ENCODE results near the gene SLAMF9.
"Not testable (repeated sequence)": the region's sequence is repeated elsewhere in the genome, so short reads cannot be mapped to it uniquely, and the experiment has no call there.

SLAMF9 gene

DNA sequence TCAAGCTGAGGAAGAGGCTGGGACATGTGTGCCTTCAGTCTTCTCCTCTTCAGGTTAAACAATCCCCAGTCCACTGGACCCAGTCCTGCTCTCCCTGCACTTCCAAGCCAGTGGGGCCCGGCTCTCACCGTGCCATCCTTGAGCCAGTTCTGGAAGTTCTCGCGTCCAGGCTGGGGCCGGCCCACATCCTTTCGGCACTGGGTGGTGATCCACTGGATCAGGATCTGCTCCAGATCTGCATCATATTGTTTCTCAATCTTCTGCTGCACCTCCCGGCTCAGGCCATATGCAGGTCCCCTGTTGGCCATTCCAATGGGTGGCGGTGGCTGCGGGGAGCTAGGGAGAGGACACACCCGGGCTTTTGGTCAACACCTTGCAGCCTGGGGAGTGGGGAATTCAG, 33.8 kb downstream of the SLAMF9 start:
- no peak for DNase-seq

DNA sequence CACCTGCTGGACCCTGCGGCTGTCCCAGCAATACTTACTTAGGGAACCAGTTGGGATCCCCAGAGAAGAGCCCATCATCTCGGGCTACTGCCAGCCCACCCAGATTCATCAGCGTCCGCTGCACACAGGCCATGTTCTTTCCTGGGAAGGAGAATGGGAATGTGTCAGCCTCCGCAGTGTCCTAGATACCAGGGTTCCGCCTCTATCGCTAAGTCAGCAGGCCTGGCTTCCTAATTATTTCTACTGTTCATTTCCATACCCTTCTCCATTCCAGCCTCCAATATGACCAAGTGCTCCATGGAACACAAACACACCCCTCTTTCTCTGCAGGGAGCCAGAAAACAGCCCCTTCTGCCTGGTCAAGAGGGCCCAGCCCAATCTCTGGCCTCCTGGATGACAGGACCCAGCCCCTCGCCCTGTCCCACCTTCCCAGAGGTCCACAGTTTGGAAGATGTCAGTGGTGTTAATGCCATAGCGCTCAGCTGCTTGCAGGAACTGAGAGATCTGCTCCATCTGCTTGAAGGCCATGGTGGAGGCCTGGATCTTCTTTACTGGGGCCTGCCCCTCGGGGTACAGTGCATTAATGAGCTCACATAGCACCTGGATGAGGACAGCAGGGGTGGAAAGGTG, 34.7 kb downstream of the SLAMF9 start:
- no peak for DNase-seq

DNA sequence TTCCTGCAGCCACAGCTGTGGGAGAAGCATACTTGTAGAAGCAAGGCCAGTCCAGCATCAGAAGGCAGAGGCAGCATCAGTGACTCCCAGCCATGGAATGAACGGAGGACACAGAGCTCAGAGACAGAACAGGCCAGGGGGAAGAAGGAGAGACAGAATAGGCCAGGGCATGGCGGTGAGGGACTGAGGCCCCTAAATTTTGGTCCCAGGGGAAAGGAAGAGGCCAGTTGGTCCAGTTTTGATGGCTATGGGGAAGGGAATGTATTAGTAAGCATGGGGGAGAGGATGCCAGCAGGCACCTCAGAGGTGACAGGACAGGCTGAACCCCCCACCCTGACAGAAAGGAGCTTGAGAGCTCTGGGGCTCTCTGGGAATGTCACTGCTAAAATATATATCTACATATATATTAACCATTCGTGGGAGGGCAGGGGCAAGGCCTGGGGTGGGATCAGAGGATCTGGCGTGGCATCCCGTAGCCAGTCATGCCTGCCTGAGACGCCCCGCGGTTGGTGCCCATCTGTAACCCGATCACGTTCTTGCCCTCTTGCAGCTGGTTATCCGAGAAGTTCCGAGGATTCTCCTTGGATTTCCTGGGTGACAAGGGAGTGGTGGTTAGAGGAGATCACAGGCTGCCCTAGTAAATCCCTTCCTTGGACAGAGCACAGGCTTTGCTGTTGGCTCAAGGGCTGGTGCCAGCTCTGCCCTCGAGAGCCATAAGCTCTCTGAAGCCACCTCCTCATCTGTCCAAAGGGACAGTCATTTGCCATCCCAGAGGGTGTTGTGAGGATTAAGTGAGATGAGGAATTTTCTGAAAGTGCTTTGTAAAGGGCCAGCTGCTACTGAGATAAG, 35.5 kb downstream of the SLAMF9 start:
- DNase-seq: no peak

DNA sequence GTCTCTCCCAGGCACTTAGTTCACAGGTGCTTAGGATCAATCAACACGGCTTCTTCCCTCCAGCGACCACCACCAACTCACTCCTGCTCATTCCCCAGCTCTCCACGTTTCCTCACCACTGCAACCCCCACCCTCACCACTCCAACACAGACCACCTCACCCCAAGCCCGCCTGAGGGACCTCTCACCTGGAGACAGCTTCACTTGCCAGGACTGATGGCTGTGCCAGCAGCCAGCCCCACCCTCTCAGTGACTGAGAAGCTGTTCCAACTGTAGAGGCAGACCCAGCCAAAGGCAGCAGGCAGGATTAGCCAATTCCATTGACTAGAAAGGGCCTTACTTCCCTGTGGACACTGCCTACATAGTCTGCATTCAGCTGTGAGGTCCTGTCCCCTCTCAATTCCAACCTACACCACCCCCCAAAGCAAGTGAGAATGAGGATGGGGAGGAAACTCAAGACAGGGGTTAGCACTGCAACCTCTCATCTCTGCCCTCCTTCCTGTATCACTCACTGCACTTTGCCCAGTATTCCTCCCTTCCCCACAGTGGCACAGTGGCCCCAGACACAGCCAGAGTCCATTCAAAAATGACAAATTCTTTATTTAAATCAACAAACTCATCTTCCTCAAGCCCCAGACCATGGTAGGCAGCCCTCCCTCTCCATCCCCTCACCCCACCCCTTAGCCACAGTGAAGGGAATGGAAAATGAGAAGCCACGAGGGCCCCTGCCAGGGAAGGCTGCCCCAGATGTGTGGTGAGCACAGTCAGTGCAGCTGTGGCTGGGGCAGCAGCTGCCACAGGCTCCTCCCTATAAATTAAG, 36.3 kb downstream of the SLAMF9 start:
- DNase-seq: no peak

DNA sequence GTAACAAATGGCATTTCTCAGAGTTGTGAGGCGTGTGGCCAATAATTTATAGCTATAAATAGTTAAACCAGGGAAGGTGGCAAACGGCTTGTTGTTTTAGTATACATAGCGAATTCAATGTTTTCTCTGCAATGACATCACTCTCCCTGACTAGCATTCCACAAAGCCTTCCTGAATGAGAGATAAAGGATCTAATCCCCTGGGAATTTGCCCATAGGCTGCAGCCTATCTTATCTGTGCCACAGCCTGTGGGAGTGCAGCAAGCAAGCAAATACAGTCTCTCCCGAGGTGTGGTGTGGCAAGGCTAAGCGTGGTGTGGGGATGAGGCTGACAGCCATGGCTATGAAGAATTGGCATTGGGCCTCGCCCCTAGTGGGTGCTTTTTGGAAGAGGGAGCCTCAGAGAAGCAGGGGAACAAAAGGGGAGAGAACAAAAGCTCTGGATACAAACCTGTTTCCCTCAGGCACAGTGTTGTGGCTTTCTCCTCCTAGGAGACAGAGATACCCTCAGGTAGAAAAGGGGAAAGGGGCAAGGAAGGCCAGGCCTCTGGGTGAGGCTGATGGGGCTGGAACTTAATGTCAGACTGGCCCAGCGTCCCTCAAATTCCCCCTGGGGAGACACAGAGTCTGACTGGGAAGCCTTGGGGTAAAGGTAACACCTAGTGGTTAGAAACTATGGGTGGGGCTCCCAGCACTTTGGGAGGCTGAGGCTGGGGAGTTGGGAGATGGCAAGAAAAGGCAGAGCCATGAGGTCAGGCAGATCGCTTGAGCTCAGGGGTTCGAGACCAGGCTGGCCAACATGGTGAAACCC, 37.6 kb downstream of the SLAMF9 start:
- DNase-seq: no peak

DNA sequence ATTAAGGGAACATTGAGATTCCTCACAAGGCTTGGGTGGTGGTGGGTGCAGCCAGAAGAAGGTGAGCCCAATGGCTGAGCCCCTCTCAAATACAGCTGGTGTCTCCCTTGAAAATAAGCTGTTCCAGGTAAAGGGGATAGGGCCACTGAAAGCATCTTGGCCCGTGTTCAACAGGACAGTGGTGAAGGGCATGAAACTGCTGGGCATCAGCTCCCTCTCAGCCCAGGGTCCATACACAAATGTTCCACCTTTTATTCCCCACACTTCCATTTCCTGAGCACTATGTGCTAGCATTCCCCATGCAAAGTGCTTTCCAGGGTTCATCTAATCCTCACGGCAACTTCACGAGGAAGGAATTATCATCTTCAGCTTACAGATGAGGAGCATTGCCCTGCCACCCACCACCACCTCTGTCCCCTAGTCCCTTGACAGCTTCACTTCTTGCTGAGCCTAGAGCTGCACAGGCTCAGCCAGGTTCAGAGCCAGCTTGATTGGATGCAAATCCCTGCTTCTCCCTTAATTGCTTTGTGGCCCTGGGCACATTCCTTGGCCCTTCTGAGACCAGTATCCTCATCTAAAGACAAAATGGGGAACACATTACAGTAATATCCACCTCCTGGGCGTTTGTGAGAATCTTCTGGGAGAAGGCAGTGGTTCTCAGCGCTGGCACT, 38.3 kb downstream of the SLAMF9 start:
- DNase-seq: no peak

DNA sequence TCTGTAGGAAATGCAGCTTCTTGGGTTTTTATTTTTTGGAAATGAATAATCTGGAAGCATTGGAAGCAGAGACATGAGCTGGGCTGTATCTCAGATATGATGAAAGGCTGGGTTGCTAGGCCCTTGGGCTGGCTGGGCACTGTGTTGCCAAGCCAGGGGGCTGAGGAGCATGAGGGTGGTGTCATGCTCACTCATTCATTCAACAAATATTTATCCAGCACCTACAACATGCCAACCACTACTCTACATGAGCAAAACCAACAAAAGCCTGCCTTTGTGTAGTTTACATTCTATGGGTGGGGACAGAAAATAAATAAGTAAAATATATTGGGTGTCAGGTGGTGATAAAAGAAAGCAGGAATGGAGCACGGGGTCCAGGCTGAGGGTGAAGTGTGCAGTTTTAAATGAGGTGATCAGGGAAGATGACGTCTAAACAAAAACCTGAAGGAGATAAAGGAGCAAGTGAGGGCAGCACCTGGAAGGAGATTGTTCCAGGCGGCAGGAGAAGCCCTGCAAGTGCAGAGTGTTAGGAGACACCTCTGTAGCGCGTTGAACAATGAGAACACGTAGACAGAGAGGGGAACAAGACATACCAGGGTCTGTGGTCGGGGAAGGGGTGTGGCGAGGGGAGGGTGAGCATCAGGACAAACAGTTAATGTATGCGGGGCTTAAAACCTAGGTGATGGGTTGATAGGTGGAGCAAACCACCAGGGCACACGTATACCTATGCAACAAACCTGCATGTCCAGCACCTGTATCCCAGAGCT, 39.6 kb downstream of the SLAMF9 start:
- no peak for DNase-seq

DNA sequence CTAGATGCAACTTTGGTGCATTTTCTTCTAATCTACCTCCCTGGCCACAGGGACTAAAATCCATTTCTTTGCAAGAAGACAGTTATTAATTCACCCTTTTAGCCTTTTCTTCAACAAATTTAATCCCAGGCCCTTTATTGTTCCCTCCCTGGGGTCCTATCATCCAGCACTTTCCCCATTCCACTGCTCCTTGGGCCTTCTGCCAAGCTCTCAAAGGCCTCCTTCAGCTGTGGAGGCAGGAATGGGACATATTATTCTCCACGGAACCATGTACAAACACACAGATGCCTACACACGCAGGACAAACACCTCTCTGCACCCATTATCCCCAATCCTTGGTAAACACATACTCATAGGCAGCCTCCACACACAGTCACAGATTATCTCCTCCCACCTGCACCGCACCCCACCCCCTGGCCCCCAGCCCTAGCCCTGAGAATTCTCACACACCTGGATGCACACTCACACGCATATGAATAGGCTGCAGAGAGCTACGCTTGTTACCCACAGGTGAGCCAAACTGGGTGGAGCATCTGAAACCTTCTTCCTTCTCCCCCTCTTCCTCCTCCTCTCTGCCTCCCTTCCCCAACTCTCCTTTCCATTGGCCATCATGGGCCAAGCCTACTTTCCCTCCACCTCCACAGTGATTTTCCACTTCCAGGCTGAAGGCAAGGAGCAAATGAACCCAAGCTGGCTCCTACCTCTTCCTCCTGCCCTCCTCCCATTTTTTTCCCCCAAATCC, 40.4 kb downstream of the SLAMF9 start:
- DNase-seq: no peak

DNA sequence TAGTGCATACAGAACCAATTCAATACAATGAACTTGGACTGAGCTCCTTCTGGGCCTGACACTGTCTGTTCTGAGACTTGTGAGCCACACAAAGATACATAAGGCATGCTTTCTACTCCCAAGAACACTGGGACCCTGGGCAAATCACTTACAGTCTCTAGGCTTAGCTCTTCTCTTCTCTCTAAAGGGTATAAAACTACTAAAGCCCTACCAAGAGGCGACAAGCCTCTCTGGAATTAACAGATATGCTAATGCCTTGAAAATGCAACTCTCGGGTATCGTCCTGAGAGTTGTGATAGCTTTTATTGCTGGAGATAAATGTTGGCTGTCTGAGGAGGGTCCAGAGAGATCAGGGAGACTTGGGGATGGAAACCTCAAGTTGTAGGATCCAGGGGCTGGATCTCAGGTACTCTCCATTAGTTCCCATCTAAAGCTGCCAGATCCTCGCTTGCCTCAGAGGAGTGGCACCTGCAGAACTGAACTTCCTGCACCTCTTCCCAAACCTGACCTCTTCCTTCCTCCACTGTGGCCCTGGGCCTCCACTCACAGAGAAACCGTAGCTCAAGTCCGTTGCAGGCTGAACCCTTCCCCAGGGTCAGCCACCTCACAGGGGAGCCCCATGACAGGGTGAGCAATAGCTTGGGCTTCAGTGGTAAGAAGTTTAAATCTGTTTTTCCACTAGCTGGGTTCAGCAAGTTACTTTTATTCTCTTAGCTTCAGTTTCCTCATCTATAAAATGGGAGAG, 42.5 kb downstream of the SLAMF9 start:
- no peak for DNase-seq

DNA sequence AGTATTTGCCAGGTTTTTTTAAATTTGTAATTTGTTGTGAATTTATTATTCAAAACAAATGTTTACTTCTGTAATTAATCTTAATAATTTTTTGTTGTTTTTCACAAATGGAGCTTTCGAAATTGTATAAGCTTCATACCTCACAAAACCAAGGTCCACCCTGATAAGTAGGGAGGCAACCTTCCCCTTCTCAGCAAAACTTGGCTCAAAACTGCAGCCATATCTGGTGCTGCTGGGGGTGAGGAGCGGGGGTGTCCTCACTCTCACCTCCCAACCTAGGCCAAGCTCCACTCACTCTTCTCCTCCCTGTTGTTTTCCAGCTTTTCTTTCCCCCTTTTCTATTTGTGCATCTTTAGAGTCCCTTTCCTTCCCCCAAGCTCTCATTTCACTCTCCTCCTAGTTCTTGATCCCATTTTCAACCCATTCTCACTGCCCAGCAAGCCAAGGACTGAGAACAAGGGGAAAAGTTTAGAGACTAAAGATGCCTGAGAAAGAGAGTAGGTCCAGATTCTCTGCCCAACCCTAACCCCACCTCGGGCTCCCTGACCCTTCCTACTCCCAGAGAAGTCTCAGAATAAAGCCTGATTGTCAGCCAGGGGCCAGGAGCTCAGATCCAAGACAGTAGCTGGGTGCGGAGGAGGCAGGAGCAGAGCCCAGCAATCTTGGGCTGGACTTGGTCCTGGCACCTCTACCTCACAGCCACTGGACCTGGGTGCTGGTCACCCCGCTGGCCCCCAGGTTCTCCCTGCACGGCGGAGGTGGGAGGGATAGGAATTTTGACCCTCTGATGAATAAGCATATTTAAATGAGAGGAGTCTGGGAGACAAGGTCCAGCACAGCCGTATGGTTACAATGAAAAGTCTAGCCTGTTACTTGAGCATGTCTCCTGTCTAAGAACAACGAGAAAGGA, 45.8 kb downstream of the SLAMF9 start:
- DNase-seq: no peak

DNA sequence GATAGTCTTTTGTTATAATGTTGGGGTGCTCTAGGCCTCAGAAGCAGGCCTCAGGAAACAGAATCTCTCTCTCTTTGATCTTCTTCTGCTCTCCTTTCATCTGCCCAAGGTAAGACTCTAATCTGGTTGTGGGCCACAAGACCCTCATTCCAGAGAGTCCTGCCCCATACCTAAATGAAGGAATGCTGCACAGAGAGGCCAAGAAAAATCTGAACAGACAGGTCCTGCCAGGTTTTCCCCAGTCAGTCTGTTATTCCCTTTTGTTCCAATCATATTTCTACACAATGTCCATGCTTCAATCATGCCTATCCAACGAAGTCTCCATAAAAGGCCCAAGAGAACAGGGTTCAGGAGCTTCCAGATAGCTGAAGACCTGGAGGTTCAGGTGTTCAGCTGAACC, 47.1 kb downstream of the SLAMF9 start:
- no peak for DNase-seq

DNA sequence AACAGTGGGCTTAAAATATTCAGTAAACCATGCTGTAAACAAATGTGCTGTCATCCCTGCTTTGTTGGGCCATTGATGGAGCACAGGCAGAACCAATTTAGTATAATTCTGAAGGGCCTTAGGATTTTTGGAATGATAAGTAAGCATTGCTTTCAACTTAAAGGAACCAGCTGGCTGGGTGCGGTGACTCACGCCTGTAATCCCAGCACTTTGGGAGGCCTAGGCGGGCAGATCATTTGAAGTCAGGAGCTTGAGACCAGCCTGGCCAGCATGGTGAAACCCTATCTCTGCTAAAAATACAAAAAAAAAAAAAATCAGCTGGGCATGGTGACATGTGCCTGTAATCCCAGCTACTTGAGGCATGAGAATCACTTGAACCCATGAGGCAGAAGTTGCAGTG, 50.0 kb downstream of the SLAMF9 start:
- not testable (repeated sequence) for DNase-seq

DNA sequence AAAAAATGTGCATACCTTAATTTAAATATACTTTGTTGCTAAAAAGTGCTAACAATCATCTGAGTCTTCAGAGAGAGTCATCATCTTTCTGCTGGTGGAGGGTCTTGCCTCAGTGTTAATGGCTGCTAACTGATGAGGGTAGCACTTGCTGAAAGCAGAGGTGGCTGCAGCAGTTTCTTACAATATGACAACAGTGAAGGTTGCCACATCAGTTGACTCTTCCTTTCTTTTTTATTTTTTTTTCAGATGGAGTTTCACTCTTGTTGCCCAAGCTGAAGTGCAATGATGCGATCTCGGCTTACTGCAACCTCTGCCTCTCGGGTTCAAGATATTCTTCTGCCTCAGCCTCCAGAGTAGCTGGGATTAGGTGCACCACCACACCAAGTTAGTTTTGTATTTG, 51.5 kb downstream of the SLAMF9 start:
- DNase-seq: no peak

All from CD4-positive, alpha-beta T cell treated with Interferon gamma for 1 hour (primary cell).